Measurements from ENCODE around the gene ZG16. TPM values are rescaled to one million over a fixed set of nuclear protein-coding genes. Genes with fewer than 3 reads are reported as not detected.
"Not testable (repeated sequence)": the region's sequence is repeated elsewhere in the genome, so short reads cannot be mapped to it uniquely, and the experiment has no call there.

ZG16 gene
- total RNA-seq, 1 donor from 2014 or later = not detected

DNA sequence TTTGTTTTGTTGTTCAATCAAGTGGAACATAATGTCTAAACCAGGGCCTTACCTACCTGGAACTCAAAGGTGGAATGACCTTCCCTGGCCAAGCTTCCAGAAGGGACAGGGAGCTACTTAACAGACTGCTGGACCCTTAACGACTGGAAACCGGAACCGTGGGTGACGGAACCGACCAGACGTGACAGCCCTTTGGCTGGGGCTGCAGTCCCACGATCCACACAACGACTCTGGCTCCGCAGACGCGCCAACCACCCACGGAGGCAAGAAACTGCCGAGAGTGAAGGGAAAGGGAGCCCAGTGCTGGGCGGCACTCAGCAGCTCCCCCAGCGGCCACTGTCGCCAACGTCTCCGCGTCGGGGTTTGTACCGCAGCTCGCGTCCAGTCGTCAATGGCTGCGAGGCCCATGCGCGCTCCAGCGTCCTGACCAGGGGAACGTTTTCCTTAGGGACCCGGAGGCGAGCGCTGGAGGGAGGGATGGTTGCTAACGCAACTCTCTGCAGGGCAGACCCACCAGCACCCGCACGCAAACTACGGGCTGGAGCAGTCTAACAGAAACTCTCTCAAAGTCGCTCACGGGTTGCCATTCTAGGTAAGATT, 6.9 kb downstream of the ZG16 start:
- TF ChIP-seq, protein P1, sequence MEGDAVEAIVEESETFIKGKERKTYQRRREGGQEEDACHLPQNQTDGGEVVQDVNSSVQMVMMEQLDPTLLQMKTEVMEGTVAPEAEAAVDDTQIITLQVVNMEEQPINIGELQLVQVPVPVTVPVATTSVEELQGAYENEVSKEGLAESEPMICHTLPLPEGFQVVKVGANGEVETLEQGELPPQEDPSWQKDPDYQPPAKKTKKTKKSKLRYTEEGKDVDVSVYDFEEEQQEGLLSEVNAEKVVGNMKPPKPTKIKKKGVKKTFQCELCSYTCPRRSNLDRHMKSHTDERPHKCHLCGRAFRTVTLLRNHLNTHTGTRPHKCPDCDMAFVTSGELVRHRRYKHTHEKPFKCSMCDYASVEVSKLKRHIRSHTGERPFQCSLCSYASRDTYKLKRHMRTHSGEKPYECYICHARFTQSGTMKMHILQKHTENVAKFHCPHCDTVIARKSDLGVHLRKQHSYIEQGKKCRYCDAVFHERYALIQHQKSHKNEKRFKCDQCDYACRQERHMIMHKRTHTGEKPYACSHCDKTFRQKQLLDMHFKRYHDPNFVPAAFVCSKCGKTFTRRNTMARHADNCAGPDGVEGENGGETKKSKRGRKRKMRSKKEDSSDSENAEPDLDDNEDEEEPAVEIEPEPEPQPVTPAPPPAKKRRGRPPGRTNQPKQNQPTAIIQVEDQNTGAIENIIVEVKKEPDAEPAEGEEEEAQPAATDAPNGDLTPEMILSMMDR (IDR thresholded peaks at IDR 0.05; ENCODE audit: unreplicated experiment) = peak; percentile 91
- Mint-ChIP-seq H3K27ac (peak overlapping the region; percentile 49), H3K4me1 (ENCODE audit: low read depth) (peaks cover 20% of the 10 kb centered on the region), H3K9me3 (ENCODE audit: low read depth) (peaks cover 3% of the 10 kb centered on the region), H3K27me3 (no peaks in the 10 kb centered on the region), H3K4me3 (ENCODE audit: low read depth) (peak overlapping the region; percentile 56), H3K36me3 (ENCODE audit: insufficient read depth) (no peaks in the 10 kb centered on the region)
- peak; percentile 56 for DNase-seq (ENCODE audit: low spot score, unreplicated experiment)

DNA sequence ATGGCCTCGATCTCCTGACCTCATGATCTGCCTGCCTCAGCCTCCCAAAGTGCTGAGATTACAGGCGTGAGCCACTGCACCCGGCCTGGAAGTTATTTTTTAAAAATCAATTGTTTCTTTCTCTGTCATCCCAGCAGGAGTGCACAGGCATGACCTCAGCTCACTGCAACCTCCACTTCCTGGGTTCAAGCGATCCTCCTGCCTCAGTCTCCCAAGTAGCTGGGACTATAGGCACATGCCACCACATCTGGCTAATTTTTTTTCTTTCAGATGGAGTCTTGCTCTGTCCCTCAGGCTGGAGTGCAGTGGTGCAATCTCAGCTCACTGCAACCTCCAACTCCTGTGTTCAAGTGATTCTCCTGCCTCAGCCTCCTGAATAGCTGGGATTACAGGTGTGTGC, 9.1 kb downstream of the ZG16 start:
- not testable (repeated sequence) for H3K27ac Mint-ChIP-seq; H3K27me3 Mint-ChIP-seq; H3K9me3 Mint-ChIP-seq (ENCODE audit: low read depth); H3K4me3 Mint-ChIP-seq (ENCODE audit: low read depth); DNase-seq (ENCODE audit: low spot score, unreplicated experiment); H3K36me3 Mint-ChIP-seq (ENCODE audit: insufficient read depth)
- peaks cover 33% of the 10 kb centered on the region for H3K4me1 Mint-ChIP-seq (ENCODE audit: low read depth)

DNA sequence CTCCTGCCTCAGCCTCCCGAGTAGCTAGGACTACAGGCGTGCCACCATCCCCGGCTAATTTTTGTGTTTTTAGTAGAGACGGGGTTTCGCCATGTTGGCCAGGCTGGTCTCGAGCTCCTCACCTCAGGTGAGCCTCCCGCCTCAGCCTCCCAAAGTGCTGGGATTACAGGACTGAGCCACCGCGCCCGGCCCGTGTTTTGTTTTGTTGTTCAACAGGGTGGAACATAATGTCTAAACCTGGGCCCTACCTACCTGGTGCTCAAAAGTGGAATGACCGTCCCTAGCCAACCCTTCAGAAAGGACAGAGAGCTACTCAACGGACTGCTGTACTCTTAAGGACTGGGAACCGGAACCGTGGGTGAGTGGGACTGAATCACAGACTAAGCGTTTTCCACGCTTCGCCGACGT, 11.7 kb downstream of the ZG16 start:
- H3K4me1 Mint-ChIP-seq (ENCODE audit: low read depth) = peaks cover 29% of the 10 kb centered on the region
- TF ChIP-seq, protein P1 (IDR thresholded peaks at IDR 0.05; ENCODE audit: unreplicated experiment) = no peak
- no peak for DNase-seq (ENCODE audit: low spot score, unreplicated experiment)
- H3K36me3 Mint-ChIP-seq (ENCODE audit: insufficient read depth) = peaks cover 4% of the 10 kb centered on the region
- no peaks in the 10 kb centered on the region for H3K27me3 Mint-ChIP-seq
- no peaks in the 10 kb centered on the region for H3K9me3 Mint-ChIP-seq (ENCODE audit: low read depth)
- H3K4me3 Mint-ChIP-seq (ENCODE audit: low read depth) = peak overlapping the region; percentile 99
- H3K27ac Mint-ChIP-seq = peak overlapping the region; percentile 98

DNA sequence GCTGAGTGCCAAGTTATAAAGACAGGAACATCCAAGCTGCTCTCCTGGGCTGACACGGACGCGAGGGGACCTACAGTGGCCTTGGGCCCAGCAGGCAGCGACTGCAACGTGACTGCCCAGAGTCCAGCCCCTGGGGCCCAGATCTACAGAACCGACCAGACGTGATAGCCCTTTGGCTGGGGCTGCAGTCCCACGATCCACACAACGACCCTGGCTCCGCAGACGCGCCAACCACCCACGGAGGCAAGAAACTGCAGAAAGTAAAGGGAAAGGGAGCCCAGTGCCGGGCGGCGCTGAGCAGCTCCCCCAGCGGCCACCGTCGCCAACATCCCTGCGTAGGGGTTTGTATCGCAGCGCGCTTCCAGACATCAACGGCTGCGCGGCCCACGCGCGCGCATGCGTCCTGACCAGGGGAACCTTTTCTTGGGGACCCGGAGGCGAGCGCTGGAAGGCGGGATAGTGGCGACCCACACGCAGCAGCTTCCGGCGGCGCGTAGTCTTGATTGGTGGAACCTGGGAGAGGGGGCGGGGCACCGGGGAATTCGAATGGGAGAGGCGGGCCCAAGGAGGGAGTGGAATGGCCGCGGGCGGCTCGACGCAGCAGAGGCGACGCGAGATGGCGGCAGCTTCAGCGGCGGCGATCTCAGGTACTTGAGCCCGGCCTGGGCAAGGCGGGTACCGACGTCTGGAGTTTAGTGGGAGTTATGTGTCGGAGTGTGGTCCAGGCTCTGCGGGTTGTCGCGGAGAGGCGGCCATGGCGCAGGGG, 12.3 kb downstream of the ZG16 start, which contains the start of gene KIF22:
KIF22 (plus strand) TSS at position 569 of the 766 bp plus-strand sequence; CDS start at position 578, 9 bp downstream.
- Mint-ChIP-seq H3K4me3 (ENCODE audit: low read depth) (peak within 1 kb of the TSS; percentile 99), H3K36me3 (ENCODE audit: insufficient read depth) (peaks cover 4% of the 10 kb centered on the region), H3K9me3 (ENCODE audit: low read depth) (no peaks in the 10 kb centered on the region), H3K27ac (peak within 1 kb of the TSS; percentile 98), H3K4me1 (ENCODE audit: low read depth) (peaks cover 27% of the 10 kb centered on the region), H3K27me3 (no peaks in the 10 kb centered on the region)
- peak; percentile 99 for DNase-seq (ENCODE audit: low spot score, unreplicated experiment)
- TF ChIP-seq, protein P1 (IDR thresholded peaks at IDR 0.05; ENCODE audit: unreplicated experiment) = peak; percentile 83

DNA sequence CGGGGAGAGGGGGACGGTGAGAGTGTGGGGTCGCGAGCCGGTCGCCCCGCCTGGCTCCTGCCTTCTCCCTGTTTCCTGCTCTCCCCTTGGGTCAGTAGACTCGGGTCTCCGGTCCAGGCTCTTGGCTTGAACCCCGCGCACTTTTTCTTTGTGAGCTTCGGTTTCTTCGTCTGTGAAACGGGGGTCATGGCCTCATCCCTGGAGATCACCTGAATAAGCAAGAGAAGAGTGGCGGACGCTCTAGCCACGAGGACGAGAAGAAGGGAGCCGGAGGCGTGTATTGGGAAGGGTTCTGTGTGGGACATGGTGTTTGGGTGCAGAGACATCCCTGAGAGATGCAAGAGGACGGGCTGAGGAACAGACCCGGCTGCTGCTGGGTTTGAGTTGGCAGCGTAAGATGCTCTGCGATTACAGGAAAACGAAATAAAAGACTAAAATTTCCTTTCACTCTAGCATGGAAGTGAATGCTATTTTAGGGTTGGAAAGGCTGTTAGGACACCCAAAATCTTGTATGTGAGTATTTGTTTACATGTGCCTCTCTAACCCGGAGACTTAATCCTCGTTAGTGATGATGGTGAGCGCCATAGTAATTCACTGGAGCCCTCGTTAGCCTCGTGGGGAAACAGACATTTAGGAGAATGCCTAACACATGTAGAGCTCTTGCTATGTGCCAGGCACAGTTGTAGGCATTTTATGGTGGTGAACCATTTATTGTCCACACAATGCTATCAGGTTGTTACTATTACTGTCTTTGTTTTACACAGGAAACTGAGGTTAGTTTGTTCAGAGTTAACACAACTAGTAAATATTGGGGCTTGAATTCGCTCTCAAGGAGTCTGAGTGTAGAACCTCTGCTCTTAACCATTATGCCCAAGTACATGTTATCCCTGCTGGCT, 13.1 kb downstream of the ZG16 start:
- TF ChIP-seq, protein P1 (IDR thresholded peaks at IDR 0.05; ENCODE audit: unreplicated experiment) = no peak
- Mint-ChIP-seq H3K27ac (peak overlapping the region; percentile 98), H3K9me3 (ENCODE audit: low read depth) (no peaks in the 10 kb centered on the region), H3K4me1 (ENCODE audit: low read depth) (peaks cover 25% of the 10 kb centered on the region), H3K36me3 (ENCODE audit: insufficient read depth) (peaks cover 4% of the 10 kb centered on the region), H3K4me3 (ENCODE audit: low read depth) (peak overlapping the region; percentile 99), H3K27me3 (no peaks in the 10 kb centered on the region)
- no peak for DNase-seq (ENCODE audit: low spot score, unreplicated experiment)

Measured in progenitor cell of endocrine pancreas (in vitro differentiated cells).